K562 (cell line): ENCODE results near the gene LY6G5B. TPM values are rescaled to one million over a fixed set of nuclear protein-coding genes. Genes with fewer than 3 reads are reported as not detected.

Source experiments
- CHCHD3 ChIP-seq: fragments of 250-450 bp; sonication (Bioruptor Pico); IDR thresholded peaks from 2 replicates; pipeline ENCODE4 v2.1.2; 2022; ENCODE audit warnings: mild to moderate bottlenecking
- DMBX1 ChIP-seq: fragments of 250-450 bp; sonication (Bioruptor Pico); IDR thresholded peaks from 2 replicates; pipeline ENCODE4 v1.8.0; 2022; ENCODE audit warnings: inconsistent platforms, mild to moderate bottlenecking, moderate library complexity, borderline replicate concordance
- EP300 ChIP-seq: IDR thresholded peaks from 2 replicates; pipeline ENCODE4 v1.6.1; 2012; ENCODE audit warnings: low read length, improper control_type of control experiment
- GABPB2 ChIP-seq: fragments of 250-450 bp; sonication (Bioruptor Pico); conservative IDR thresholded peaks from 2 replicates; pipeline ENCODE4 v1.5.1; 2021; ENCODE audit warnings: mild to moderate bottlenecking
- HEY1 ChIP-seq: fragments of 250-450 bp; sonication (Bioruptor Pico); IDR thresholded peaks from 2 replicates; pipeline ENCODE4 v1.5.0; 2020; ENCODE audit warnings: mild to moderate bottlenecking, moderate library complexity, borderline replicate concordance
- NELFE ChIP-seq: IDR thresholded peaks from 2 replicates; pipeline ENCODE4 v1.6.1; 2011; ENCODE audit warnings: mild to moderate bottlenecking; ENCODE audit not compliant: insufficient read depth, insufficient read length
- NR3C1 ChIP-seq: sonication (generic); formaldehyde crosslinking; IDR thresholded peaks from 2 replicates; pipeline ENCODE4 v1.8.1; 2022; ENCODE audit warnings: missing genetic modification reagents
- RFX1 ChIP-seq: fragments of 450-650 bp; IDR thresholded peaks from 2 replicates; pipeline ENCODE4 v1.6.1; 2016; ENCODE audit warnings: mild to moderate bottlenecking, moderate library complexity
- TFAM ChIP-seq: fragments of 250-450 bp; sonication (Bioruptor Pico); conservative IDR thresholded peaks from 2 replicates; pipeline ENCODE4 v1.5.0; 2021; ENCODE audit warnings: mild to moderate bottlenecking, moderate library complexity
- ZNF134 ChIP-seq: fragments of 250-450 bp; sonication (Bioruptor Pico); conservative IDR thresholded peaks from 2 replicates; pipeline ENCODE4 v1.4.0; 2020
- ZNF24 ChIP-seq: fragments of 450-650 bp; IDR thresholded peaks from 2 replicates; pipeline ENCODE4 v1.6.1; 2016
- polyA plus RNA-seq, 8 experiments: library from polyadenylated mRNA; depleted of rRNA in 4 of 8; stranded (reverse) in 5 of 8; unstranded in 3 of 8; fragments of >200 nt; fragmentation: Nextera tagmentation in 2 of 8; fragmentation: Illumina TruSeq in 1 of 8; extraction: Ambion mirVana in 2 of 8; extraction: Trizol in 1 of 8; gene quantifications; 2 replicates each; pipeline versions ENCODE4 v1.2.1 to v1.2.3, GENCODE V29; 2011 to 2014; ENCODE audit warnings: inconsistent platforms in 1 of 8, missing spikeins in 1 of 8
- total RNA-seq, 7 experiments: library from RNA; depleted of rRNA in 6 of 7; stranded (reverse); fragments of >200 nt in 6 of 7; fragmentation: Illumina TruSeq in 2 of 7; extraction: Trizol in 2 of 7; gene quantifications; 2 replicates each; pipeline versions ENCODE4 v1.2.1 to v1.2.3, GENCODE V29; 2011 to 2021; ENCODE audit warnings: low replicate concordance in 1 of 7
- TF ChIP-seq, protein P1 (sequence below): fragments of 250-450 bp; sonication (Bioruptor Pico); IDR thresholded peaks from 2 replicates; pipeline ENCODE4 v1.4.0; 2020
- TF ChIP-seq, protein P2 (sequence below), 2 experiments: IDR thresholded peaks; 2 replicates each; pipeline ENCODE4 v1.6.1; 2012; ENCODE audit warnings: improper control_type of control experiment in 2 of 2, low read depth in 2 of 2, low read length in 2 of 2, borderline replicate concordance in 1 of 2
- TF ChIP-seq, protein P3 (sequence below): sonication (generic); formaldehyde crosslinking; IDR thresholded peaks from 2 replicates; pipeline ENCODE4 v1.8.0; 2022; ENCODE audit warnings: mild to moderate bottlenecking, missing genetic modification reagents
- TF ChIP-seq, protein P4 (sequence below): fragments of 450-650 bp; formaldehyde crosslinking; IDR thresholded peaks from 2 replicates; pipeline ENCODE4 v1.4.0; 2020; ENCODE audit warnings: mild to moderate bottlenecking, moderate library complexity

The LY6G5B gene
- total and polyA plus RNA-seq, 9 of the 15 experiments (the other 6 are each of a cell fraction or from before 2014, with no cell fraction given): 6.0 to 27.0 (median 7.5) TPM

- TF ChIP-seq, protein P1, sequence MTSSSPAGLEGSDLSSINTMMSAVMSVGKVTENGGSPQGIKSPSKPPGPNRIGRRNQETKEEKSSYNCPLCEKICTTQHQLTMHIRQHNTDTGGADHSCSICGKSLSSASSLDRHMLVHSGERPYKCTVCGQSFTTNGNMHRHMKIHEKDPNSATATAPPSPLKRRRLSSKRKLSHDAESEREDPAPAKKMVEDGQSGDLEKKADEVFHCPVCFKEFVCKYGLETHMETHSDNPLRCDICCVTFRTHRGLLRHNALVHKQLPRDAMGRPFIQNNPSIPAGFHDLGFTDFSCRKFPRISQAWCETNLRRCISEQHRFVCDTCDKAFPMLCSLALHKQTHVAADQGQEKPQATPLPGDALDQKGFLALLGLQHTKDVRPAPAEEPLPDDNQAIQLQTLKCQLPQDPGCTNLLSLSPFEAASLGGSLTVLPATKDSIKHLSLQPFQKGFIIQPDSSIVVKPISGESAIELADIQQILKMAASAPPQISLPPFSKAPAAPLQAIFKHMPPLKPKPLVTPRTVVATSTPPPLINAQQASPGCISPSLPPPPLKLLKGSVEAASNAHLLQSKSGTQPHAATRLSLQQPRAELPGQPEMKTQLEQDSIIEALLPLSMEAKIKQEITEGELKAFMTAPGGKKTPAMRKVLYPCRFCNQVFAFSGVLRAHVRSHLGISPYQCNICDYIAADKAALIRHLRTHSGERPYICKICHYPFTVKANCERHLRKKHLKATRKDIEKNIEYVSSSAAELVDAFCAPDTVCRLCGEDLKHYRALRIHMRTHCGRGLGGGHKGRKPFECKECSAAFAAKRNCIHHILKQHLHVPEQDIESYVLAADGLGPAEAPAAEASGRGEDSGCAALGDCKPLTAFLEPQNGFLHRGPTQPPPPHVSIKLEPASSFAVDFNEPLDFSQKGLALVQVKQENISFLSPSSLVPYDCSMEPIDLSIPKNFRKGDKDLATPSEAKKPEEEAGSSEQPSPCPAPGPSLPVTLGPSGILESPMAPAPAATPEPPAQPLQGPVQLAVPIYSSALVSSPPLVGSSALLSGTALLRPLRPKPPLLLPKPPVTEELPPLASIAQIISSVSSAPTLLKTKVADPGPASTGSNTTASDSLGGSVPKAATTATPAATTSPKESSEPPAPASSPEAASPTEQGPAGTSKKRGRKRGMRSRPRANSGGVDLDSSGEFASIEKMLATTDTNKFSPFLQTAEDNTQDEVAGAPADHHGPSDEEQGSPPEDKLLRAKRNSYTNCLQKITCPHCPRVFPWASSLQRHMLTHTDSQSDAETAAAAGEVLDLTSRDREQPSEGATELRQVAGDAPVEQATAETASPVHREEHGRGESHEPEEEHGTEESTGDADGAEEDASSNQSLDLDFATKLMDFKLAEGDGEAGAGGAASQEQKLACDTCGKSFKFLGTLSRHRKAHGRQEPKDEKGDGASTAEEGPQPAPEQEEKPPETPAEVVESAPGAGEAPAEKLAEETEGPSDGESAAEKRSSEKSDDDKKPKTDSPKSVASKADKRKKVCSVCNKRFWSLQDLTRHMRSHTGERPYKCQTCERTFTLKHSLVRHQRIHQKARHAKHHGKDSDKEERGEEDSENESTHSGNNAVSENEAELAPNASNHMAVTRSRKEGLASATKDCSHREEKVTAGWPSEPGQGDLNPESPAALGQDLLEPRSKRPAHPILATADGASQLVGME (CRISPR knock-in tag): peak; percentile 9; the same call in 1 of the 2 replicates
- TF ChIP-seq, protein P2, sequence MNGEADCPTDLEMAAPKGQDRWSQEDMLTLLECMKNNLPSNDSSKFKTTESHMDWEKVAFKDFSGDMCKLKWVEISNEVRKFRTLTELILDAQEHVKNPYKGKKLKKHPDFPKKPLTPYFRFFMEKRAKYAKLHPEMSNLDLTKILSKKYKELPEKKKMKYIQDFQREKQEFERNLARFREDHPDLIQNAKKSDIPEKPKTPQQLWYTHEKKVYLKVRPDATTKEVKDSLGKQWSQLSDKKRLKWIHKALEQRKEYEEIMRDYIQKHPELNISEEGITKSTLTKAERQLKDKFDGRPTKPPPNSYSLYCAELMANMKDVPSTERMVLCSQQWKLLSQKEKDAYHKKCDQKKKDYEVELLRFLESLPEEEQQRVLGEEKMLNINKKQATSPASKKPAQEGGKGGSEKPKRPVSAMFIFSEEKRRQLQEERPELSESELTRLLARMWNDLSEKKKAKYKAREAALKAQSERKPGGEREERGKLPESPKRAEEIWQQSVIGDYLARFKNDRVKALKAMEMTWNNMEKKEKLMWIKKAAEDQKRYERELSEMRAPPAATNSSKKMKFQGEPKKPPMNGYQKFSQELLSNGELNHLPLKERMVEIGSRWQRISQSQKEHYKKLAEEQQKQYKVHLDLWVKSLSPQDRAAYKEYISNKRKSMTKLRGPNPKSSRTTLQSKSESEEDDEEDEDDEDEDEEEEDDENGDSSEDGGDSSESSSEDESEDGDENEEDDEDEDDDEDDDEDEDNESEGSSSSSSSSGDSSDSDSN (IDR thresholded peaks at IDR 0.05; ENCODE audit: borderline replicate concordance in 1 of 2, low read depth in 2 of 2, low read length in 2 of 2): peak in 1 of 2 experiments; percentile 62; a peak in 1 of 4 replicates
- TF ChIP-seq HEY1 (CRISPR knock-in tag) (0 out of 2 replicates have a peak, but pooled peaks have one; percentile 13), CHCHD3 (no peak), TFAM (no peak), ZNF134 (peak; percentile 72), NELFE (no peak), DMBX1 (no peak), NR3C1 (CRISPR knock-in tag) (0 out of 2 replicates have a peak, but pooled peaks have one; percentile 61), RFX1 (no peak), GABPB2 (CRISPR knock-in tag) (peak; percentile 71; the same call in 1 of the 2 replicates), EP300 (peak; percentile 3; the same call in 1 of the 2 replicates), ZNF24 (no peak)
- TF ChIP-seq, protein P3, sequence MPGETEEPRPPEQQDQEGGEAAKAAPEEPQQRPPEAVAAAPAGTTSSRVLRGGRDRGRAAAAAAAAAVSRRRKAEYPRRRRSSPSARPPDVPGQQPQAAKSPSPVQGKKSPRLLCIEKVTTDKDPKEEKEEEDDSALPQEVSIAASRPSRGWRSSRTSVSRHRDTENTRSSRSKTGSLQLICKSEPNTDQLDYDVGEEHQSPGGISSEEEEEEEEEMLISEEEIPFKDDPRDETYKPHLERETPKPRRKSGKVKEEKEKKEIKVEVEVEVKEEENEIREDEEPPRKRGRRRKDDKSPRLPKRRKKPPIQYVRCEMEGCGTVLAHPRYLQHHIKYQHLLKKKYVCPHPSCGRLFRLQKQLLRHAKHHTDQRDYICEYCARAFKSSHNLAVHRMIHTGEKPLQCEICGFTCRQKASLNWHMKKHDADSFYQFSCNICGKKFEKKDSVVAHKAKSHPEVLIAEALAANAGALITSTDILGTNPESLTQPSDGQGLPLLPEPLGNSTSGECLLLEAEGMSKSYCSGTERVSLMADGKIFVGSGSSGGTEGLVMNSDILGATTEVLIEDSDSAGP (CRISPR knock-in tag): 0 out of 2 replicates have a peak, but pooled peaks have one; percentile 34
- TF ChIP-seq, protein P4, sequence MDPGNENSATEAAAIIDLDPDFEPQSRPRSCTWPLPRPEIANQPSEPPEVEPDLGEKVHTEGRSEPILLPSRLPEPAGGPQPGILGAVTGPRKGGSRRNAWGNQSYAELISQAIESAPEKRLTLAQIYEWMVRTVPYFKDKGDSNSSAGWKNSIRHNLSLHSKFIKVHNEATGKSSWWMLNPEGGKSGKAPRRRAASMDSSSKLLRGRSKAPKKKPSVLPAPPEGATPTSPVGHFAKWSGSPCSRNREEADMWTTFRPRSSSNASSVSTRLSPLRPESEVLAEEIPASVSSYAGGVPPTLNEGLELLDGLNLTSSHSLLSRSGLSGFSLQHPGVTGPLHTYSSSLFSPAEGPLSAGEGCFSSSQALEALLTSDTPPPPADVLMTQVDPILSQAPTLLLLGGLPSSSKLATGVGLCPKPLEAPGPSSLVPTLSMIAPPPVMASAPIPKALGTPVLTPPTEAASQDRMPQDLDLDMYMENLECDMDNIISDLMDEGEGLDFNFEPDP (CRISPR knock-in tag): no peak
Observed at GRCh38 chr6:31620586-31621319, 49.0 kb upstream of the LY6G5B start, which contains the start of gene PRRC2A (continued).
